PC-9 (cell line): ENCODE results near the gene ZIC4.

Source experiments
- CTCF ChIP-seq: fragments of 200-600 bp; sonication (generic); conservative IDR thresholded peaks from 2 replicates; pipeline ENCODE4 v1.6.1; 2017; ENCODE audit warnings: mixed run types, antibody characterized with exemption, mild to moderate bottlenecking, moderate library complexity
- EZH2 ChIP-seq: fragments of 200-600 bp; sonication (generic); IDR thresholded peaks from 2 replicates; pipeline ENCODE4 v1.8.0; 2017; ENCODE audit warnings: antibody characterized with exemption, low read depth

- no peak for TF ChIP-seq CTCF
- no peak for TF ChIP-seq EZH2
Measured at GRCh38 chr3:147406028-147406931, at the start of gene ZIC4.
